HepG2 (cell line): Measurements from ENCODE around the gene TTBK1. TPM values are rescaled to one million over a fixed set of nuclear protein-coding genes. Genes with fewer than 3 reads are reported as not detected.
A peak's percentile ranks its signal among the peaks of the same experiment; 100 is the strongest.

ENCODE experiments used
- DPF2 ChIP-seq: sonication (generic); formaldehyde crosslinking; IDR thresholded peaks from 2 replicates; pipeline ENCODE4 v1.4.0; 2020; ENCODE audit warnings: mild to moderate bottlenecking, low read depth, missing genetic modification reagents, borderline replicate concordance
- FOSL1 ChIP-seq: sonication (generic); formaldehyde crosslinking; IDR thresholded peaks from 2 replicates; pipeline ENCODE4 v1.9.0; 2021; ENCODE audit warnings: missing genetic modification reagents, borderline replicate concordance
- FOXK2 ChIP-seq: fragments of 450-650 bp; IDR thresholded peaks from 2 replicates; pipeline ENCODE4 v1.6.1; 2016
- GABPA ChIP-seq, 2 experiments: IDR thresholded peaks; 2 replicates each; pipeline ENCODE4 v1.6.1; 2011 to 2016; ENCODE audit warnings: low read depth in 2 of 2, low read length in 1 of 2, missing biosample characterization in 1 of 2, missing genetic modification characterization in 1 of 2
- KAT8 ChIP-seq: IDR thresholded peaks from 2 replicates; pipeline ENCODE4 v1.6.1; 2016; ENCODE audit warnings: missing genetic modification reagents, missing compliant biosample characterization
- NFKBIZ ChIP-seq: IDR thresholded peaks from 2 replicates; pipeline ENCODE4 v1.6.1; 2018; ENCODE audit warnings: missing genetic modification reagents, missing compliant biosample characterization
- SALL2 ChIP-seq: sonication (generic); formaldehyde crosslinking; IDR thresholded peaks from 2 replicates; pipeline ENCODE4 v1.8.1; 2023; ENCODE audit warnings: mild to moderate bottlenecking, missing genetic modification reagents, inconsistent platforms
- SOX13 ChIP-seq, 3 experiments: fragments of 450-650 bp in 1 of 3; sonication (generic) in 1 of 3; formaldehyde crosslinking in 1 of 3; IDR thresholded peaks in 2 of 3; conservative IDR thresholded peaks in 1 of 3; 2 replicates each; pipeline versions ENCODE4 v1.5.0 to v1.6.1; 2016 to 2020; ENCODE audit warnings: antibody characterized with exemption in 1 of 3, mild to moderate bottlenecking in 1 of 3, missing compliant biosample characterization in 1 of 3, missing genetic modification reagents in 1 of 3, moderate library complexity in 1 of 3
- STAT5B ChIP-seq: sonication (generic); formaldehyde crosslinking; IDR thresholded peaks from 2 replicates; pipeline ENCODE4 v1.4.0; 2020; ENCODE audit warnings: missing genetic modification reagents
- TEAD3 ChIP-seq: optimal IDR thresholded peaks from 2 replicates; pipeline ENCODE3; 2016; ENCODE audit warnings: borderline replicate concordance
- XBP1 ChIP-seq: sonication (generic); formaldehyde crosslinking; IDR thresholded peaks from 2 replicates; pipeline ENCODE4 v1.5.0; 2020; ENCODE audit warnings: missing genetic modification reagents
- ZBTB7A ChIP-seq: sonication (generic); formaldehyde crosslinking; IDR thresholded peaks from 2 replicates; pipeline ENCODE4 v1.8.0; 2022; ENCODE audit warnings: mild to moderate bottlenecking, missing genetic modification reagents
- ZBTB8A ChIP-seq: sonication (generic); formaldehyde crosslinking; IDR thresholded peaks from 2 replicates; pipeline ENCODE4 v1.4.0; 2020; ENCODE audit warnings: mild to moderate bottlenecking, low read depth, missing genetic modification reagents, borderline replicate concordance
- ZC3H4 ChIP-seq: sonication (generic); formaldehyde crosslinking; IDR thresholded peaks from 2 replicates; pipeline ENCODE4 v1.4.0; 2020; ENCODE audit warnings: missing genetic modification reagents, borderline replicate concordance
- ZNF143 ChIP-seq: sonication (generic); formaldehyde crosslinking; IDR thresholded peaks from 2 replicates; pipeline ENCODE4 v1.4.0; 2020; ENCODE audit warnings: missing genetic modification reagents
- ZNF20 ChIP-seq: sonication (generic); formaldehyde crosslinking; IDR thresholded peaks from 2 replicates; pipeline ENCODE4 v1.4.0; 2020; ENCODE audit warnings: mild to moderate bottlenecking, moderate library complexity, missing genetic modification reagents
- ZNF326 ChIP-seq: sonication (generic); formaldehyde crosslinking; IDR thresholded peaks from 2 replicates; pipeline ENCODE4 v1.4.0; 2020; ENCODE audit warnings: missing genetic modification reagents, borderline replicate concordance
- ZNF382 ChIP-seq: sonication (generic); formaldehyde crosslinking; IDR thresholded peaks from 2 replicates; pipeline ENCODE4 v1.5.0; 2020; ENCODE audit warnings: missing genetic modification reagents, mild to moderate bottlenecking, borderline replicate concordance
- ZSCAN9 ChIP-seq: IDR thresholded peaks from 2 replicates; pipeline ENCODE4 v1.6.1; 2016; ENCODE audit warnings: borderline replicate concordance
- polyA plus RNA-seq, 8 experiments: library from polyadenylated mRNA; depleted of rRNA in 3 of 8; stranded (reverse) in 7 of 8; unstranded in 1 of 8; fragments of >200 nt; fragmentation: Illumina TruSeq in 4 of 8; extraction: Trizol in 4 of 8; gene quantifications; 2 replicates each; pipeline versions ENCODE4 v1.2.1 to v1.2.3, GENCODE V29; 2011 to 2016; ENCODE audit warnings: low read depth in 4 of 8, missing spikeins in 1 of 8, mixed read lengths in 1 of 8; ENCODE audit not compliant: insufficient read depth in 1 of 8
- total RNA-seq, 5 experiments: library from RNA; depleted of rRNA; stranded (reverse); fragments of >200 nt; fragmentation: Illumina TruSeq; extraction: Trizol; gene quantifications; 2 replicates each; pipeline ENCODE4 v1.2.3, GENCODE V29; 2016; ENCODE audit warnings: low read depth in 1 of 5
- TF ChIP-seq, protein P1 (sequence below): sonication (generic); formaldehyde crosslinking; IDR thresholded peaks from 2 replicates; pipeline ENCODE4 v1.4.0; 2020; ENCODE audit warnings: missing genetic modification reagents, mild to moderate bottlenecking, borderline replicate concordance
- TF ChIP-seq, protein P2 (sequence below): IDR thresholded peaks from 2 replicates; pipeline ENCODE4 v1.6.1; 2016; ENCODE audit warnings: low read depth, control low read depth
- TF ChIP-seq, protein P3 (sequence below): sonication (generic); formaldehyde crosslinking; IDR thresholded peaks from 2 replicates; pipeline ENCODE4 v1.5.1; 2020; ENCODE audit warnings: mild to moderate bottlenecking, missing genetic modification reagents, moderate library complexity
- TF ChIP-seq, protein P4 (sequence below): sonication (generic); formaldehyde crosslinking; IDR thresholded peaks from 2 replicates; pipeline ENCODE4 v1.4.0; 2020; ENCODE audit warnings: mild to moderate bottlenecking, missing genetic modification reagents

Gene TTBK1
- total and polyA plus RNA-seq, 2 of the 13 experiments (the other 11 are each of a cell fraction or from before 2014, with no cell fraction given), result 0.24 to 0.33 TPM

DNA sequence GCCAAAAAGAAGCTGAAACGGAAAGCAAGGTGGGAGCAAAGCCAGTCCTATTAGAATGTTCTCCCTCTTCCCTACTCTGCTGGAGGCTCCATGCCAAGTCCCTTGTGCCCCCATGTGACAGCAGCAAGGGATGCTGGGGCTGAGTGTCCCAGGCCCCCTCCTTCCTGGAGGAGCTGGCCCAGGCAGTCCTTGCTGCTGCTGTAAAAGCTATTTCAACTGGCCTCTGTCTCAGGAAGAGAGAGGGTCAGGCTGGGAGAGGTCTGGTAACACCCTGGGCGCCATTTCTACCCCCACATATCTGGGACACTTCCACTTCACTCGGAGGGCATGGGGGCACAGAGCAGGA, 25.0 kb downstream of the TTBK1 start (continued):
- TF ChIP-seq GABPA (IDR thresholded peaks at IDR 0.05; ENCODE audit: low read depth, low read length) (no peak), GABPA (CRISPR knock-in tag; IDR thresholded peaks at IDR 0.05; ENCODE audit: low read depth) (no peak), SALL2 (CRISPR knock-in tag) (no peak), NFKBIZ (no peak), STAT5B (CRISPR knock-in tag) (no peak), ZBTB8A (0 out of 2 replicates have a peak, but pooled peaks have one; percentile 4), ZSCAN9 (no peak), ZNF143 (CRISPR knock-in tag) (peak; percentile 58; the same call in 1 of the 2 replicates), ZBTB7A (peak; percentile 53; the same call in 1 of the 2 replicates), FOXK2 (no peak), ZC3H4 (CRISPR knock-in tag) (peak; percentile 67; the same call in 1 of the 2 replicates), ZNF382 (CRISPR knock-in tag) (no peak), SOX13 (IDR thresholded peaks at IDR 0.05) (no peak), SOX13 (CRISPR knock-in tag; conservative IDR thresholded peaks at IDR 0.05 in 1 of 2, IDR thresholded peaks at IDR 0.05 in 1 of 2) (no peak), TEAD3 (CRISPR knock-in tag) (peak; percentile 29), XBP1 (CRISPR knock-in tag) (peak; percentile 37; the same call in 1 of the 2 replicates), DPF2 (CRISPR knock-in tag) (no peak), ZNF326 (CRISPR knock-in tag) (no peak), FOSL1 (peak; percentile 24; the same call in 1 of the 2 replicates), ZNF20 (CRISPR knock-in tag) (0 out of 2 replicates have a peak, but pooled peaks have one; percentile 14), KAT8 (no peak)
- TF ChIP-seq, protein P1, sequence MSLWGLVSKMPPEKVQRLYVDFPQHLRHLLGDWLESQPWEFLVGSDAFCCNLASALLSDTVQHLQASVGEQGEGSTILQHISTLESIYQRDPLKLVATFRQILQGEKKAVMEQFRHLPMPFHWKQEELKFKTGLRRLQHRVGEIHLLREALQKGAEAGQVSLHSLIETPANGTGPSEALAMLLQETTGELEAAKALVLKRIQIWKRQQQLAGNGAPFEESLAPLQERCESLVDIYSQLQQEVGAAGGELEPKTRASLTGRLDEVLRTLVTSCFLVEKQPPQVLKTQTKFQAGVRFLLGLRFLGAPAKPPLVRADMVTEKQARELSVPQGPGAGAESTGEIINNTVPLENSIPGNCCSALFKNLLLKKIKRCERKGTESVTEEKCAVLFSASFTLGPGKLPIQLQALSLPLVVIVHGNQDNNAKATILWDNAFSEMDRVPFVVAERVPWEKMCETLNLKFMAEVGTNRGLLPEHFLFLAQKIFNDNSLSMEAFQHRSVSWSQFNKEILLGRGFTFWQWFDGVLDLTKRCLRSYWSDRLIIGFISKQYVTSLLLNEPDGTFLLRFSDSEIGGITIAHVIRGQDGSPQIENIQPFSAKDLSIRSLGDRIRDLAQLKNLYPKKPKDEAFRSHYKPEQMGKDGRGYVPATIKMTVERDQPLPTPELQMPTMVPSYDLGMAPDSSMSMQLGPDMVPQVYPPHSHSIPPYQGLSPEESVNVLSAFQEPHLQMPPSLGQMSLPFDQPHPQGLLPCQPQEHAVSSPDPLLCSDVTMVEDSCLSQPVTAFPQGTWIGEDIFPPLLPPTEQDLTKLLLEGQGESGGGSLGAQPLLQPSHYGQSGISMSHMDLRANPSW (CRISPR knock-in tag), result no peak
- TF ChIP-seq, protein P2, sequence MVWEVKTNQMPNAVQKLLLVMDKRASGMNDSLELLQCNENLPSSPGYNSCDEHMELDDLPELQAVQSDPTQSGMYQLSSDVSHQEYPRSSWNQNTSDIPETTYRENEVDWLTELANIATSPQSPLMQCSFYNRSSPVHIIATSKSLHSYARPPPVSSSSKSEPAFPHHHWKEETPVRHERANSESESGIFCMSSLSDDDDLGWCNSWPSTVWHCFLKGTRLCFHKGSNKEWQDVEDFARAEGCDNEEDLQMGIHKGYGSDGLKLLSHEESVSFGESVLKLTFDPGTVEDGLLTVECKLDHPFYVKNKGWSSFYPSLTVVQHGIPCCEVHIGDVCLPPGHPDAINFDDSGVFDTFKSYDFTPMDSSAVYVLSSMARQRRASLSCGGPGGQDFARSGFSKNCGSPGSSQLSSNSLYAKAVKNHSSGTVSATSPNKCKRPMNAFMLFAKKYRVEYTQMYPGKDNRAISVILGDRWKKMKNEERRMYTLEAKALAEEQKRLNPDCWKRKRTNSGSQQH (CRISPR knock-in tag), result 0 out of 2 replicates have a peak, but pooled peaks have one; percentile 5
- TF ChIP-seq, protein P3, sequence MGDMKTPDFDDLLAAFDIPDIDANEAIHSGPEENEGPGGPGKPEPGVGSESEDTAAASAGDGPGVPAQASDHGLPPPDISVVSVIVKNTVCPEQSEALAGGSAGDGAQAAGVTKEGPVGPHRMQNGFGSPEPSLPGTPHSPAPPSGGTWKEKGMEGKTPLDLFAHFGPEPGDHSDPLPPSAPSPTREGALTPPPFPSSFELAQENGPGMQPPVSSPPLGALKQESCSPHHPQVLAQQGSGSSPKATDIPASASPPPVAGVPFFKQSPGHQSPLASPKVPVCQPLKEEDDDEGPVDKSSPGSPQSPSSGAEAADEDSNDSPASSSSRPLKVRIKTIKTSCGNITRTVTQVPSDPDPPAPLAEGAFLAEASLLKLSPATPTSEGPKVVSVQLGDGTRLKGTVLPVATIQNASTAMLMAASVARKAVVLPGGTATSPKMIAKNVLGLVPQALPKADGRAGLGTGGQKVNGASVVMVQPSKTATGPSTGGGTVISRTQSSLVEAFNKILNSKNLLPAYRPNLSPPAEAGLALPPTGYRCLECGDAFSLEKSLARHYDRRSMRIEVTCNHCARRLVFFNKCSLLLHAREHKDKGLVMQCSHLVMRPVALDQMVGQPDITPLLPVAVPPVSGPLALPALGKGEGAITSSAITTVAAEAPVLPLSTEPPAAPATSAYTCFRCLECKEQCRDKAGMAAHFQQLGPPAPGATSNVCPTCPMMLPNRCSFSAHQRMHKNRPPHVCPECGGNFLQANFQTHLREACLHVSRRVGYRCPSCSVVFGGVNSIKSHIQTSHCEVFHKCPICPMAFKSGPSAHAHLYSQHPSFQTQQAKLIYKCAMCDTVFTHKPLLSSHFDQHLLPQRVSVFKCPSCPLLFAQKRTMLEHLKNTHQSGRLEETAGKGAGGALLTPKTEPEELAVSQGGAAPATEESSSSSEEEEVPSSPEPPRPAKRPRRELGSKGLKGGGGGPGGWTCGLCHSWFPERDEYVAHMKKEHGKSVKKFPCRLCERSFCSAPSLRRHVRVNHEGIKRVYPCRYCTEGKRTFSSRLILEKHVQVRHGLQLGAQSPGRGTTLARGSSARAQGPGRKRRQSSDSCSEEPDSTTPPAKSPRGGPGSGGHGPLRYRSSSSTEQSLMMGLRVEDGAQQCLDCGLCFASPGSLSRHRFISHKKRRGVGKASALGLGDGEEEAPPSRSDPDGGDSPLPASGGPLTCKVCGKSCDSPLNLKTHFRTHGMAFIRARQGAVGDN (CRISPR knock-in tag), result peak; percentile 82
- TF ChIP-seq, protein P4, sequence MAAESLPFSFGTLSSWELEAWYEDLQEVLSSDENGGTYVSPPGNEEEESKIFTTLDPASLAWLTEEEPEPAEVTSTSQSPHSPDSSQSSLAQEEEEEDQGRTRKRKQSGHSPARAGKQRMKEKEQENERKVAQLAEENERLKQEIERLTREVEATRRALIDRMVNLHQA (CRISPR knock-in tag), result no peak
